HCT116 (cell line): ENCODE results near the gene ITIH5. TPM values are rescaled to one million over a fixed set of nuclear protein-coding genes. Genes with fewer than 3 reads are reported as not detected.

Experiments
- ATAC-seq: fragments of 200-7000 bp; cut with Tn5 transposase; 2 replicates; pipeline ENCODE4 v1.9.1; 2020; ENCODE audit warnings: mild to moderate bottlenecking, moderate library complexity
- BruUV-seq: library from RNA; stranded (reverse); fragments of 400-500 nt; replicated peaks from 2 replicates; lab custom pipeline; 2021; lab: Mats Ljungman, UMichigan
- CTCF ChIA-PET: fragments of 300-600 bp; sonication (Branson Sonifier 250); formaldehyde crosslinking; loops from one replicate; lab custom pipeline; 2021; ENCODE audit warnings: antibody characterized with exemption; lab: Charles Lee
- POLR2A ChIA-PET: fragments of 300-600, 350-600 bp; sonication (Branson Sonifier 250); formaldehyde crosslinking; loops from one replicate; lab custom pipeline; 2021; ENCODE audit warnings: antibody characterized with exemption; lab: Charles Lee
- RAD21 ChIA-PET, 2 experiments: fragments of 300-600 bp; sonication (Branson Sonifier 250); formaldehyde crosslinking; loops; one replicate each; lab custom pipeline; 2023; ENCODE audit warnings: low total read pairs in 2 of 2; ENCODE audit not compliant: uncharacterized antibody in 2 of 2, unreplicated experiment in 2 of 2, low non-redundant PET in 1 of 2; lab: Charles Lee
- DNase-seq: peaks from one replicate; pipeline ENCODE4 v3.0.0-alpha.2; 2010; ENCODE audit warnings: low read depth, low spot score
- H2AFZ ChIP-seq: fragments of 200-600 bp; shearing (Covaris generic), sonication (generic); 2 replicates; pipeline ENCODE4 v1.6.1; 2017; ENCODE audit warnings: low read depth, mixed run types, mixed read lengths, antibody characterized with exemption, low read length; ENCODE audit not compliant: poor library complexity, severe bottlenecking
- H3K27ac ChIP-seq: 2 replicates; pipeline ENCODE4 v1.5.1; 2012; ENCODE audit warnings: low read depth, low read length
- H3K27me3 ChIP-seq: fragments of 200-600 bp; sonication (generic); 2 replicates; pipeline ENCODE4 v1.6.1; 2016; ENCODE audit warnings: mixed run types, low read length, mixed read lengths; ENCODE audit not compliant: insufficient read depth
- H3K36me3 ChIP-seq, 2 experiments: fragments of 200-500 bp in 1 of 2; fragments of 200-600 bp in 1 of 2; sonication (Bioruptor generic) in 1 of 2; sonication (generic) in 1 of 2; 2 replicates each; pipeline versions ENCODE4 v1.5.1 to v1.6.1; 2014 to 2016; ENCODE audit warnings: low read length in 2 of 2, inconsistent platforms in 1 of 2, mixed read lengths in 1 of 2, mixed run types in 1 of 2; ENCODE audit not compliant: insufficient read depth in 2 of 2, control insufficient read depth in 1 of 2
- H3K4me1 ChIP-seq, 2 experiments: fragments of 200-600 bp in 1 of 2; sonication (generic) in 1 of 2; 2 replicates each; pipeline versions ENCODE4 v1.5.1 to v1.6.1; 2012 to 2017; ENCODE audit warnings: low read length in 2 of 2, inconsistent platforms in 1 of 2, mild to moderate bottlenecking in 1 of 2, mixed read lengths in 1 of 2, mixed run types in 1 of 2, moderate library complexity in 1 of 2; ENCODE audit not compliant: insufficient read depth in 2 of 2, control insufficient read depth in 1 of 2
- H3K4me2 ChIP-seq: fragments of 200-600 bp; sonication (generic); 2 replicates; pipeline ENCODE4 v1.6.1; 2017; ENCODE audit warnings: mixed run types, low read length, mixed read lengths
- H3K4me3 ChIP-seq, 2 experiments: fragments of 200-600 bp in 1 of 2; sonication (generic) in 1 of 2; replicated peaks in 1 of 2; 2 replicates each; pipeline ENCODE4 v1.5.1; 2011 to 2016; ENCODE audit warnings: low read length in 2 of 2, control low read depth in 1 of 2, low read depth in 1 of 2, mild to moderate bottlenecking in 1 of 2, mixed read lengths in 1 of 2, mixed run types in 1 of 2
- H3K79me2 ChIP-seq: fragments of 200-600 bp; sonication (generic); 2 replicates; pipeline ENCODE4 v1.6.1; 2017; ENCODE audit warnings: mild to moderate bottlenecking, mixed run types, low read length, moderate library complexity, mixed read lengths; ENCODE audit not compliant: insufficient read depth
- H3K9ac ChIP-seq: fragments of 200-600 bp; sonication (generic); 2 replicates; pipeline ENCODE4 v1.6.1; 2016; ENCODE audit warnings: low read length, mixed read lengths
- H3K9me2 ChIP-seq: fragments of 200-600 bp; sonication (generic), shearing (Covaris generic); 2 replicates; pipeline ENCODE4 v1.6.1; 2017; ENCODE audit warnings: mixed run types, mild to moderate bottlenecking, moderate library complexity; ENCODE audit not compliant: insufficient read depth
- H3K9me3 ChIP-seq, 2 experiments: fragments of 200-500 bp in 1 of 2; fragments of 200-600 bp in 1 of 2; sonication (Bioruptor generic) in 1 of 2; sonication (generic) in 1 of 2; 2 replicates each; pipeline ENCODE4 v1.6.1; 2014 to 2017; ENCODE audit warnings: low read length in 2 of 2, mixed read lengths in 2 of 2, inconsistent platforms in 1 of 2, low read depth in 1 of 2, mild to moderate bottlenecking in 1 of 2, mixed run types in 1 of 2, moderate library complexity in 1 of 2; ENCODE audit not compliant: control insufficient read depth in 1 of 2, insufficient read depth in 1 of 2
- H4K20me1 ChIP-seq: fragments of 200-600 bp; sonication (generic), shearing (Covaris generic); 2 replicates; pipeline ENCODE4 v1.6.1; 2017; ENCODE audit warnings: mixed run types, mild to moderate bottlenecking, moderate library complexity; ENCODE audit not compliant: insufficient read depth
- ATF3 ChIP-seq: IDR thresholded peaks from 2 replicates; pipeline ENCODE4 v1.6.1; 2012
- CTCF ChIP-seq, 3 experiments: fragments of 200-600 bp in 1 of 3; sonication (generic) in 1 of 3; IDR thresholded peaks in 2 of 3; conservative IDR thresholded peaks in 1 of 3; 2 replicates each; pipeline ENCODE4 v1.5.1; 2012 to 2017; ENCODE audit warnings: low read depth in 2 of 3, low read length in 2 of 3, antibody characterized with exemption in 1 of 3, borderline replicate concordance in 1 of 3, control low read depth in 1 of 3, mild to moderate bottlenecking in 1 of 3, mixed read lengths in 1 of 3, mixed run types in 1 of 3, moderate library complexity in 1 of 3; ENCODE audit not compliant: insufficient read depth in 1 of 3
- EGR1 ChIP-seq: IDR thresholded peaks from 2 replicates; pipeline ENCODE4 v1.6.1; 2012; ENCODE audit warnings: low read depth
- FOSL1 ChIP-seq: IDR thresholded peaks from 2 replicates; pipeline ENCODE4 v1.6.1; 2012; ENCODE audit warnings: low read depth
- JUND ChIP-seq: IDR thresholded peaks from 2 replicates; pipeline ENCODE4 v1.6.1; 2012
- POLR2A ChIP-seq: IDR thresholded peaks from 2 replicates; pipeline ENCODE4 v1.7.0; 2011; ENCODE audit warnings: borderline replicate concordance; ENCODE audit not compliant: insufficient read depth, insufficient read length; ENCODE audit errors: extremely low read depth
- POLR2AphosphoS5 ChIP-seq: IDR thresholded peaks from 2 replicates; pipeline ENCODE4 v1.6.1; 2011; ENCODE audit warnings: mild to moderate bottlenecking, low read depth, low read length, moderate library complexity
- SRF ChIP-seq: IDR thresholded peaks from 2 replicates; pipeline ENCODE4 v1.6.1; 2012; ENCODE audit warnings: low read depth
- TCF7L2 ChIP-seq: IDR thresholded peaks from 2 replicates; pipeline ENCODE4 v1.7.0; 2011; ENCODE audit warnings: borderline replicate concordance, inconsistent platforms; ENCODE audit not compliant: insufficient read depth, insufficient read length; ENCODE audit errors: extremely low read depth
- YY1 ChIP-seq: IDR thresholded peaks from 2 replicates; pipeline ENCODE4 v1.6.1; 2011; ENCODE audit warnings: low read length, low read depth, moderate library complexity, mild to moderate bottlenecking; ENCODE audit not compliant: insufficient replicate concordance; ENCODE audit errors: extremely low read depth
- ZFX ChIP-seq: fragments of 450-650 bp; IDR thresholded peaks from 2 replicates; pipeline ENCODE4 v1.6.1; 2017
- ZNF274 ChIP-seq: fragments of 200-500 bp; sonication (Bioruptor generic); IDR thresholded peaks from 2 replicates; pipeline ENCODE4 v1.6.1; 2014; ENCODE audit warnings: mild to moderate bottlenecking, low read depth, low read length, inconsistent platforms
- intact Hi-C: fragments of 100-400 bp; cut with micrococcal nuclease; formaldehyde crosslinking; loops from 2 replicates; pipeline ENCODE4 v1.10.0; 2022
- total RNA-seq: library from RNA; stranded (reverse); gene quantifications from one replicate; pipeline ENCODE4 v1.2.1, GENCODE V29; 2021; ENCODE audit not compliant: unreplicated experiment
- TF ChIP-seq, protein P1 (sequence below): IDR thresholded peaks from 2 replicates; pipeline ENCODE4 v1.6.1; 2011; ENCODE audit warnings: mild to moderate bottlenecking, low read length, moderate library complexity; ENCODE audit not compliant: insufficient replicate concordance; ENCODE audit errors: extremely low read depth

Gene ITIH5
- total RNA-seq, 1 experiment from 2014 or later: not detected

DNA sequence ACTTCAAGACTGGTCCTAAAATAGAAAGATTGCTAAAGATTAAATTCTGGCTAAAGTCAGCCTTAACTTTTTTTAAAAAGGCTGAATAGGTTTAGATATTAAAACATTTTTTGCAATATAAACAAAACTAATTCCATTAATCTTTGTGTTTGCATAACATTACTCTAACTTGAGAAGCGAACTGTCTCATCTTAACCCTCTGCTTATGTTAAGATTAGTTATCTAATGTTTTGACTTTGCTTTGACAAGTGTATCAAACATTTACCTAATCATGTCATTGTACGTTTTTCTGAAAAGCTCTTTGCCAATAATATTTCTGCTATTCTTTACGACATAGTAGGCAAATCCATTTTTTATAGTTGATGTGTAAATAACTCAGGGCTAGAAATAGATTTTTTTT lies 68.0 kb downstream of the ITIH5 start:
- no TSS peak for BruUV-seq

More for the DNA sequence above, 68.0 kb downstream of the ITIH5 start:
- intact Hi-C loops: no loop called here
- RAD21 ChIA-PET: no interaction called here
- no peaks in the 10 kb centered on the region for H3K9me2 ChIP-seq
- H4K20me1 ChIP-seq: no peaks in the 10 kb centered on the region
- H2AFZ ChIP-seq: no peak overlapping the region
- no peaks in the 10 kb centered on the region for H3K36me3 ChIP-seq
- no peaks in the 10 kb centered on the region for H3K4me1 ChIP-seq
- TF ChIP-seq FOSL1: no peak
- TF ChIP-seq, protein P1, sequence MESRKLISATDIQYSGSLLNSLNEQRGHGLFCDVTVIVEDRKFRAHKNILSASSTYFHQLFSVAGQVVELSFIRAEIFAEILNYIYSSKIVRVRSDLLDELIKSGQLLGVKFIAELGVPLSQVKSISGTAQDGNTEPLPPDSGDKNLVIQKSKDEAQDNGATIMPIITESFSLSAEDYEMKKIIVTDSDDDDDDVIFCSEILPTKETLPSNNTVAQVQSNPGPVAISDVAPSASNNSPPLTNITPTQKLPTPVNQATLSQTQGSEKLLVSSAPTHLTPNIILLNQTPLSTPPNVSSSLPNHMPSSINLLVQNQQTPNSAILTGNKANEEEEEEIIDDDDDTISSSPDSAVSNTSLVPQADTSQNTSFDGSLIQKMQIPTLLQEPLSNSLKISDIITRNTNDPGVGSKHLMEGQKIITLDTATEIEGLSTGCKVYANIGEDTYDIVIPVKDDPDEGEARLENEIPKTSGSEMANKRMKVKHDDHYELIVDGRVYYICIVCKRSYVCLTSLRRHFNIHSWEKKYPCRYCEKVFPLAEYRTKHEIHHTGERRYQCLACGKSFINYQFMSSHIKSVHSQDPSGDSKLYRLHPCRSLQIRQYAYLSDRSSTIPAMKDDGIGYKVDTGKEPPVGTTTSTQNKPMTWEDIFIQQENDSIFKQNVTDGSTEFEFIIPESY: no peak
- no peak for TF ChIP-seq ZNF274
- no peak for TF ChIP-seq EGR1
- TF ChIP-seq CTCF (IDR thresholded peaks at IDR 0.05 in 2 of 3, conservative IDR thresholded peaks at IDR 0.05 in 1 of 3; ENCODE audit: borderline replicate concordance in 1 of 3, insufficient read depth in 1 of 3, low read depth in 2 of 3, low read length in 2 of 3): no peak
- no peak for TF ChIP-seq POLR2AphosphoS5
- no peak for TF ChIP-seq ATF3
- TF ChIP-seq YY1: no peak
- TF ChIP-seq ZFX: no peak
- TF ChIP-seq TCF7L2: no peak
- no peak for TF ChIP-seq POLR2A
- TF ChIP-seq JUND: no peak
- TF ChIP-seq SRF: no peak
- peaks cover 33% of the 10 kb centered on the region for H3K27me3 ChIP-seq
- no peak for ATAC-seq
- H3K4me3 ChIP-seq: no peak overlapping the region
- H3K4me2 ChIP-seq: no peak overlapping the region
- no peak for DNase-seq
- POLR2A ChIA-PET: no interaction called here
- no peak overlapping the region for H3K9ac ChIP-seq
- H3K79me2 ChIP-seq: no peaks in the 10 kb centered on the region
- H3K9me3 ChIP-seq: no peaks in the 10 kb centered on the region
- H3K27ac ChIP-seq: no peak overlapping the region
- CTCF ChIA-PET: no interaction called here
